HG03280 (cell line): ENCODE measurements around the gene PTX3.

Source experiments
- ATAC-seq: cut with Tn5 transposase; IDR thresholded peaks from one replicate; pipeline ENCODE4 v1.9.1; 2021; ENCODE audit warnings: mild to moderate bottlenecking, moderate library complexity; ENCODE audit not compliant: unreplicated experiment

The PTX3 gene

GRCh38 chr3:157420606-157421130 is 16.0 kb upstream of the PTX3 start:
- no peak for ATAC-seq

- ATAC-seq, result no peak
Observed at GRCh38 chr3:157423337-157423736, 13.3 kb upstream of the PTX3 start.

GRCh38 chr3:157427901-157428300 is 8.7 kb upstream of the PTX3 start:
- ATAC-seq, result no peak

- ATAC-seq, result no peak
Observed at GRCh38 chr3:157428853-157429252, 7.8 kb upstream of the PTX3 start.

- no peak for ATAC-seq
Observed at GRCh38 chr3:157429708-157430107, 6.9 kb upstream of the PTX3 start.

GRCh38 chr3:157438194-157438730 is 1.6 kb downstream of the PTX3 start:
- ATAC-seq, result no peak

- ATAC-seq, result no peak
Observed at GRCh38 chr3:157441102-157441624, 4.5 kb downstream of the PTX3 start.

GRCh38 chr3:157442729-157443128 is 6.1 kb downstream of the PTX3 start:
- no peak for ATAC-seq

GRCh38 chr3:157443905-157444796 is 7.5 kb downstream of the PTX3 start:
- no peak for ATAC-seq

- no peak for ATAC-seq
Observed at GRCh38 chr3:157444797-157445184, 8.1 kb downstream of the PTX3 start.

- no peak for ATAC-seq
Observed at GRCh38 chr3:157445857-157446256, 9.2 kb downstream of the PTX3 start.

GRCh38 chr3:157447026-157447694 is 10.5 kb downstream of the PTX3 start:
- ATAC-seq, result no peak

GRCh38 chr3:157452097-157452496 is 15.4 kb downstream of the PTX3 start:
- no peak for ATAC-seq

GRCh38 chr3:157453824-157454223 is 17.2 kb downstream of the PTX3 start:
- no peak for ATAC-seq

- ATAC-seq, result no peak
Observed at GRCh38 chr3:157459706-157460105, 23.1 kb downstream of the PTX3 start.

- no peak for ATAC-seq
Observed at GRCh38 chr3:157460253-157460652, 23.6 kb downstream of the PTX3 start.

- ATAC-seq, result no peak
Observed at GRCh38 chr3:157463816-157464215, 27.2 kb downstream of the PTX3 start.

- no peak for ATAC-seq
Observed at GRCh38 chr3:157464321-157464720, 27.7 kb downstream of the PTX3 start.

GRCh38 chr3:157465741-157466140 is 29.1 kb downstream of the PTX3 start:
- no peak for ATAC-seq

GRCh38 chr3:157467200-157467599 is 30.6 kb downstream of the PTX3 start:
- no peak for ATAC-seq

GRCh38 chr3:157469561-157470294 is 33.1 kb downstream of the PTX3 start:
- ATAC-seq, result no peak
